Gastrocnemius medialis (tissue), 4 donors: ENCODE data around the gene CA10.

ENCODE experiments used
- CTCF ChIP-seq, 5 experiments: fragments of 450-650 bp in 3 of 5; fragments of 200-600 bp in 2 of 5; sonication (generic) in 2 of 5; IDR thresholded peaks in 4 of 5; conservative IDR thresholded peaks in 1 of 5; 1 replicate in 4 of 5; 2 replicates in 1 of 5; pipeline ENCODE4 v1.5.1; 2016 to 2019; ENCODE audit warnings: antibody characterized with exemption in 5 of 5, mild to moderate bottlenecking in 3 of 5, moderate library complexity in 3 of 5
- POLR2A ChIP-seq, 2 donors: fragments of 450-650 bp; IDR thresholded peaks; one replicate each; pipeline ENCODE4 v1.6.1; 2017; ENCODE audit warnings: antibody characterized with exemption in 2 of 2, mild to moderate bottlenecking in 2 of 2, moderate library complexity in 2 of 2

- no peak for TF ChIP-seq CTCF (IDR thresholded peaks at IDR 0.05 in 4 of 5, conservative IDR thresholded peaks at IDR 0.05 in 1 of 5)
- no peak for TF ChIP-seq POLR2A (IDR thresholded peaks at IDR 0.05)
Observed at GRCh38 chr17:52181782-52182181, 23.3 kb upstream of the CA10 start.
